HFFc6 (cell line): ENCODE results near the gene NEURL4. TPM values are rescaled to one million over a fixed set of nuclear protein-coding genes. Genes with fewer than 3 reads are reported as not detected.

Source experiments
- DNase-seq: peaks from one replicate; pipeline ENCODE4 v3.0.0-alpha.2; 2018
- H3K27ac Mint-ChIP-seq: 2 replicates; pipeline ENCODE4 v1.8.0; 2020; ENCODE audit warnings: mild to moderate bottlenecking, mixed read lengths
- H3K27me3 Mint-ChIP-seq: 2 replicates; pipeline ENCODE4 v1.8.0; 2021; ENCODE audit warnings: mild to moderate bottlenecking, moderate library complexity, mixed read lengths; ENCODE audit not compliant: insufficient read depth
- H3K36me3 Mint-ChIP-seq: 2 replicates; pipeline ENCODE4 v1.8.0; 2021; ENCODE audit warnings: low read depth, mixed read lengths
- H3K4me1 Mint-ChIP-seq: 2 replicates; pipeline ENCODE4 v1.8.0; 2020; ENCODE audit warnings: low read depth, mixed read lengths
- H3K4me3 Mint-ChIP-seq: 2 replicates; pipeline ENCODE4 v1.8.0; 2020; ENCODE audit warnings: mild to moderate bottlenecking, moderate library complexity, mixed read lengths
- H3K9me3 Mint-ChIP-seq: 2 replicates; pipeline ENCODE4 v1.8.0; 2020; ENCODE audit warnings: mild to moderate bottlenecking, mixed read lengths
- CTCF ChIP-seq: fragments of 200-600 bp; sonication (generic); IDR thresholded peaks from 2 replicates; pipeline ENCODE4 v1.5.0; 2021; ENCODE audit warnings: antibody characterized with exemption, mild to moderate bottlenecking
- total RNA-seq, 6 experiments: library from RNA; stranded (reverse); fragmentation: NEBNext Ultra II Directional; extraction: Animal tissue kit (Norgen Biotek cat#: 25700); gene quantifications; 2 replicates in 1 of 6; 3 replicates in 5 of 6; pipeline ENCODE4 v1.2.3, GENCODE V29; 2021

Gene NEURL4
- total RNA-seq, 6 experiments from 2014 or later = 18.7 to 24.6 (median 20.4) TPM

GRCh38 chr17:7321466-7321865 is 7.7 kb downstream of the NEURL4 start:
- Mint-ChIP-seq H3K9me3 (no peaks in the 10 kb centered on the region), H3K27me3 (peaks cover 1% of the 10 kb centered on the region; the same call in 1 of the 2 replicates), H3K4me1 (peaks cover 1% of the 10 kb centered on the region; the same call in 1 of the 2 replicates), H3K4me3 (no peak overlapping the region), H3K27ac (no peak overlapping the region), H3K36me3 (peaks cover 11% of the 10 kb centered on the region)
- DNase-seq = no peak
- no peak for TF ChIP-seq CTCF

- Mint-ChIP-seq H3K4me1 (peaks cover 20% of the 10 kb centered on the region), H3K4me3 (no peak overlapping the region), H3K9me3 (no peaks in the 10 kb centered on the region), H3K36me3 (peaks cover 32% of the 10 kb centered on the region), H3K27me3 (peaks cover 11% of the 10 kb centered on the region), H3K27ac (no peak overlapping the region)
- TF ChIP-seq CTCF = no peak
- DNase-seq = no peak
Observed at GRCh38 chr17:7318121-7318860, 10.8 kb downstream of the NEURL4 start.

GRCh38 chr17:7317161-7317803 is 11.9 kb downstream of the NEURL4 start:
- H3K27ac Mint-ChIP-seq = no peak overlapping the region
- no peak overlapping the region for H3K4me3 Mint-ChIP-seq
- H3K27me3 Mint-ChIP-seq = peaks cover 17% of the 10 kb centered on the region
- peaks cover 30% of the 10 kb centered on the region for H3K4me1 Mint-ChIP-seq
- DNase-seq = no peak
- no peaks in the 10 kb centered on the region for H3K9me3 Mint-ChIP-seq
- peaks cover 42% of the 10 kb centered on the region for H3K36me3 Mint-ChIP-seq
- TF ChIP-seq CTCF = no peak

- peak overlapping the region; percentile 87 for H3K4me3 Mint-ChIP-seq
- peaks cover 17% of the 10 kb centered on the region for H3K27me3 Mint-ChIP-seq
- peak overlapping the region; percentile 74 for H3K27ac Mint-ChIP-seq
- H3K4me1 Mint-ChIP-seq = peaks cover 43% of the 10 kb centered on the region
- H3K36me3 Mint-ChIP-seq = peaks cover 45% of the 10 kb centered on the region
- DNase-seq = no peak
- no peaks in the 10 kb centered on the region for H3K9me3 Mint-ChIP-seq
- TF ChIP-seq CTCF = no peak
Observed at GRCh38 chr17:7315570-7316235, 13.4 kb downstream of the NEURL4 start.

- peaks cover 52% of the 10 kb centered on the region for H3K36me3 Mint-ChIP-seq
- peak; percentile 69 for DNase-seq
- no peaks in the 10 kb centered on the region for H3K9me3 Mint-ChIP-seq
- H3K27ac Mint-ChIP-seq = peak within 1 kb of the TSS; percentile 78
- no peak for TF ChIP-seq CTCF
- peaks cover 50% of the 10 kb centered on the region for H3K4me1 Mint-ChIP-seq
- peak within 1 kb of the TSS; percentile 87 for H3K4me3 Mint-ChIP-seq
- H3K27me3 Mint-ChIP-seq = peaks cover 21% of the 10 kb centered on the region
Observed at GRCh38 chr17:7314719-7315569, 14.2 kb downstream of the NEURL4 start, which contains the start of gene GPS2. TSS of gene GPS2 (minus strand) at chr17:7315360. CDS start at chr17:7315052, 308 bp downstream.
